OCI-M2 (cell line): ENCODE data around the gene HAPLN3.

Source experiments
- DNase-seq: peaks from one replicate; lab custom pipeline; 2025; ENCODE audit not compliant: unreplicated experiment; lab: John Stamatoyannopoulos, UW

HAPLN3 gene

DNA sequence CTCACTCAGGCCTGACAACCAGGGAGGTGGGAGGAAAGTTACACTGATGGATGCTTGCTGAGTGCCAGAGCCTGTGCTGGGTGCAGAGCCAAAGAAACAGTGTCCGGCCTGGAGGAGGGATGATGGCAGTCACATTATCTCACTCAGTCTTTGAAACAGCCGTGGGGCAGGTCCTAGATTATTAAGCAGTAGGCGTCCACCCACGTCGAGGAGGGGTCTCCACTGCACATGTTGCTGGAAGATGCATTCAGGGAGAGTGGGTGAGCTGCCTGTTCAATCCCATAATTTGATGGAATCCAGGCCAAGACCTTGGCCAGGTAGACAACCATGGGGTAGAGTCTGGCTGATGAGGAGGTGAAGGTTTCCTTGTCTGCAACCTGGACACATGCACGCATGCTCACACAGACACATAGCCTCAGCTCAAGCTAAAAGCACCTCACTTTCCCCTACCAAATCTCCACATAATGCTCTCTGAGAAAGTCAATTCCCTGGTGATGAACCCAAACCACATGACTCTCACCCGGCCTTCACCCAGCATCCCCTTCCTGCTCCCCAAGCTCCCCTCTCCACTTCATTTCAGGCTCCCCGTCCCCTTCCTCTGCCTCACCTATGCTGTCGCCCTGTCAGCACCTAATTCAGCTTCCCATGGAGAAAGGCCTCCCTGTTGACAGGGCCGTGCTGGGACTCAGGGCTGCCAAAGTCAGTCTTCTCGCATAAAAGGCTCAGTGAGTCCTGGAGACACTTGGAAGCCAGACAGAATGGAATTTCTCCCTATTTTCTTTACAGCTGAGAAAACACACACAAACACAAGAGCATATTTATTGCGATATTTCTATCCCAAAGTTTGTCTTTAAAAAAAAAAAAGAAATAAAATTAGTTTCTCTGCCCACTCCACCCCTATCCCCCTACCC, 62.3 kb downstream of the HAPLN3 start:
- no peak for DNase-seq

DNA sequence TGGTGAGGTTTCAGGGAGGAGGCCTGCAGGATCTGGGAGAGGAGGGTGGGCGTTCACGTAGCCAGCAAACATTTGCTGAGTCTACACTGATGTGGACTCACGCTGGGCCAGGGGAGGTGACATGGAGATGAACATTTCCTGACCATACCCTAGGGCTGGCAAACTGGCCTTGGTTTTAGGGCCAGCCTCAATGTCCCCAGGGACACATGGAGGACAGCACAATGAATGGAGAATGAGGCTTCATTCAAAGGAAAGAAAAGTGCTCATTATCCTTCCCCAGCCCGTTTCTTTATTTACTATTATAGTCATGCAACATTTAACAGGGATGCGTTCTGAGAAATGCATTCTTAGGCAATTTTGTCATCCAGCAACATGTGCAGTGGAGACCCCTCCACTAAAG, 65.3 kb downstream of the HAPLN3 start:
- no peak for DNase-seq

DNA sequence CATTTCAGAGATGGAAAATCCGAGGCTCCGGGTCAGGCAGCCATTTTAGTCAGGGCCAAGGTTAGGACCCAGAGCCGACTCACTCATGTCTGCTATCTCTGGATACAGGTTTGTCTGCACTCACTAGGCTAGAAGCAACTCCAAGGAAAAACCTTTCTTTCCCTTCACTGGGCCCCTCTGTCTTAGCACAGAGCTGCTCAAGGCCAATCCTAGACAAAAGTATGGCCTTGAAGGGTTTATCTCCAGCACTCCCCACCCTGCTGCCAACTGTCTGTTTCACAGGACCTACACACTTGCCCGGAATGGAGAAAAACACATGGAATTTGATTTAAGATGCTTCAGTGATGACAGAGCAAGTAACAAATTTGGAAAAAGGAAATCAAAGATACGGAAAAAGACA, 66.6 kb downstream of the HAPLN3 start:
- DNase-seq = no peak
